HG02623 (cell line): Measurements from ENCODE around the gene BPTF.
"Not testable (repeated sequence)": the region's sequence is repeated elsewhere in the genome, so short reads cannot be mapped to it uniquely, and the experiment has no call there.

Experiments
- ATAC-seq: cut with Tn5 transposase; IDR thresholded peaks from one replicate; pipeline ENCODE4 v1.9.1; 2021; ENCODE audit warnings: moderate library complexity; ENCODE audit not compliant: unreplicated experiment

The BPTF gene

DNA sequence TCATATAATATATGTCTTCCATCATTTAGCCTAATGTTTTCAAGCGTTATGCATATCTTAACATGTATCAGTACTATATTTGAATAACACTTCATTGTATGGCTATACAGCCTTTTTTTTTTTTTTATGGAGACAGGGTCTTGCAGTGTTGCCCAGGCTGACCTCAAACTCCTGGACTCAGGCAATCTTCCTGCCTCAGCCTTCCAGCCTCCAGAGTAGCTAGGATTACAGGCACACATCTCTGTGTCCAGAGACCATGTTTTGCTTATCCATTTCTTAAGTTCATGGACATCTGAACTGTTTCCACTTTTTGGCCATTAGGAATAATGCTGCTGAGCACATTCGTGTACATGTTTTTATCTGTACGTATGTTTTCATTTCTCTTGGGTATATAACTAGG, 7.8 kb downstream of the BPTF start:
- ATAC-seq: no peak

DNA sequence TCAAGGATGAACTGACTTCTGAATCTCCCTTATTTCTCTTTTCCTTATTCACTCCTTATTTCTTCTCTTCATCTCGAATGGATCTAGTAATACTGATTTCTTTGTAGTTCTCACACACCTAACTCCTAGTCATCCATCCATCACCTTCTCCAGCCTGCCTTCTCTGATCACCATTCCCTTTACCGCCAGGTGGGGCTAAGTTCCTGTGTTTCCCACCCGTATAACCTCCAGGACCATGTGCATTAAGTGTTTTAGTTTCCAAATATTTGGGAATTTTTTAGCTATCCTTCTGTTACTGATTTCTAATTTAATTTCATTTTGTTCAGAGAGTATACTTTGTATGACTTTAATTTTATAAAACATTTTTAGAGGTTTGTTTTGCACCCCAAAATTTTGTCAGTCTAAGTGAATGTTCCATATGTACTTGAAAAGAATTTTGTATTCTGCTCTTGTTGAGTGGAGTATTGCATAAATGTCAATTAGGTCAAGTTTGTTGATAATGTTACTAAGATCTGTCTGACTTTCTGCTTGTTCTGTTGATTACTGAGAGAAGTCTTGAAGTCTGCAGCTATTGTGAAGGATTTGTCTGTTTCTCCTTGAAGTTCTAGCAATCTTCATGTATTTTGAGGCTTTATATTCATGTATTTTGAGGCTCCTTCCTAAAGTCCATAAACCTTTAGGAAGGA, 8.8 kb downstream of the BPTF start:
- no peak for ATAC-seq

DNA sequence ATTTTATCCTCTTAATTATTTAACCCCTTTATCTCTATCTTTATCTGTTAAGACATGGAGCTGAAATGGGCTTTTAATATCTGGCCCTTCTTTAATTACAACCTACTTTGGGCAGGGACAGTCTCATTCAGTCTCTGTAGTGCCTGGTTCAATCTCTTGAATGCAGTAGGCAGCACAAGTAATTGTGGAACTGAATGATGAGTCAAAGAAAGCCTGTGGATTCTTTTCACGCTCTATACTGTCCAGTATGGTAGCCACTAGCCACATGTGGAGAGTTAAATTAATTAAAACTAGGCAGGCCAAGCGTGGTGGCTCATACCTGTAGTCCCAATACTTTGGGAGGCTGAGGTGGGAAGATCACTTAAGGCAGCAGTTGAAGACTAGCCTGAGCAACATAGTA, 9.3 kb downstream of the BPTF start:
- no peak for ATAC-seq

DNA sequence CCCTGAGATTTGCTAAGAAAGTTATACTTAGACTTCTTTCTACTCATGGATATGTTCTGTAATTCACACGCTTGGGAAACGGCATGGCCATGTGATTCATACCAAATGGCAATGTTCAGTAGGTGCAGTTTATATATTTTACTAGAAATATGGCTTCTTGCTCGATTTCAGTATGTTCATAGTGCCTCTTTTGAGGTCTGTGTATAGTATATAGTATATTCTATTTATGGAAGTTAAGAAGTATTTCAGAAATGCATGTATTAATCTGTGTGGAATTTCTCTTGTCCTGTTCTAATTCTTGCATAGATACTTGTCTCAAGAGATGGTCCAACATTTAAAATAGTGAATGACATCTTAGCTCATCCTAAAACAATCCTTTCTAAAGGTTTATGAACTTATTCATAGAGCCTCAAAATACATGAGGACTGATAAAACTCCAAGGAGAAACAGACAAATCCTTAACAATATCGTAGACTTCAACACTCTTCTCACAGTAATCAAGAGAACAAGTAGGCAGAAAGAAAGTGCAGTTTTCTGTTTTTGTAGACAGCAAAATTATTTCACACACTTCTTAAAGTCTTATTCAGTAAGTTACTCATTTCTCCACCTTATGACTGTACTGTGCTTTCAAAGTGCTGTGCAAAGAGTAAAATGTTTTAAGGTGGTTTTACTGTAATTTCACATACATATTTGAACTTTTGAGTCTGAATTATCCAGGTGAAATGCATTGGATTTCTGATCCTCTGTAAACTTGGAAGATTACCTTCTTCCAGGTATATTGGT, 11.1 kb downstream of the BPTF start:
- ATAC-seq: no peak

GRCh38 chr17:67837965-67838364, 12.7 kb downstream of the BPTF start:
- no peak for ATAC-seq

DNA sequence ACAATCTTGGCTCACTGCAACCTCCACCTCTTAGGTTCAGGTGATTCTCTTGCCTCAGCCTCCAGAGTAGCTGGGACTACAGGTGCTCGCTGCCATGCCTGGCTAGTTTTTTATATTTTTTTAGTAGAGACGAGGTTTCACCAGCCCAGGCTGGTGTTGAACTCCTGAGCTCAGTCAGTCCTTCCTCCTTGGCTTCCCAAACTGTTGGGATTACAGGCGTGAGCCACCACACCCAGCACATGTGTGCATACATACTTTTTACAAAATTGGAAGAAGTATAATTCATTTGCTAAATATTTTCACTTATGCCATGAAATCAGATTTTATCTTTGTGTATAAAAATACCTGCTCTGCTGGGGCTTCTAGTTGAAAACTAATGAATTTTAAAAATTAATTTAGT, 13.2 kb downstream of the BPTF start:
- no peak for ATAC-seq

DNA sequence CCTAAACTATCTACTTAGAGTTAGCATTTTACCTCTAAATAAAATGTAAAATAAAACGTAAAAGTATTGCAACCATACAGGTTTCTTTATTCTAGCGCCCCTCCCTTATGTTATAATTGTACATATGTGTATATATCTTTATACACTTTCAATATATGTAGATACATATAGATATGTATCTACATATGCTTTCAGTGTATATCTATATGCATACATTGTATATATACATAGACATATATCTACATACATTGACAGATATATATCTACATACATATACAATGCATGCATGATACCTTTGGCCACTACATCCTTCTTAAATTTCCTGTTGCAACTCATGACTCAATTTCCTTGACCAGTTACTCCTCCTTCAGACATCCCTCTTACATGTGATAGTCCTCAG, 16.7 kb downstream of the BPTF start:
- no peak for ATAC-seq

- no peak for ATAC-seq
These were observed 17.3 kb downstream of the BPTF start for GRCh38 chr17:67842648-67843047.

GRCh38 chr17:67845374-67845773, 20.1 kb downstream of the BPTF start:
- no peak for ATAC-seq

DNA sequence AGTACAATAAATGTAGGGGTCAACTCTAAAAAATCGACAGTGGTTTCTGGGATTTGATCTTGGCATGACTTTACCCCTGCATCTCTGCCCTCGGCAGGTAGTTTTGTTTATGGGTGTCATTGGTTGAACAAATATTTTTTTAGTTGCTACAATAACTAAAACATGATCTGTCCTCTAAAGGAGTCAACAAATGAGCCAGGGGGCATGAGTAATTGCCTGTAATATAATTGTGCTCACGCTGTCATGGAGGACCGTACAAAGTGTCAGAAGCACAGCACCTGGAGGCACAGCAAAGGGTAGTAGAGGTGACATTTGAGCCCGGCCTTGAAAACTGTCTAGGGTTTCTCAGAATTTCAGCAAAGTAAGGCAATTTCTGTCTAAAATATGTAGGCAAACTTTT, 22.9 kb downstream of the BPTF start:
- not testable (repeated sequence) for ATAC-seq

DNA sequence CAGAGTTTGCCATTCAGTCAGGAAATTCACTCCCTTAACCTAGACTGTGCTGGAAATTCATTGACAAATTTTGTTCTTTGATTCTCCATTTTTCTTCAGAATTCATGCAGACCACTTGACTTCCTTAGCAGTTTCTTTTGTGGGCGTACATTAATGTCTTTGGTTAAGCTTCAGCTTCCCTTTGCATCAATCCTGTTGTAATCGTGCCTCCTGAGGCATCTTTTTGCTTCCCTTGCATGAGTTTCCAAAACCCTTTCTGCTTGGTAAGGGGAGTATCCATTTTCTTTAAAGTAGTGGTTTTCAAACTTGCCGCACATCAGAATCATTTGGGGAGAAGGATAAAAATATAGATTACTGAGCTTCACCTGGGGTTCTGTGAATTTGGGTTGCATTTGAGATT, 23.5 kb downstream of the BPTF start:
- ATAC-seq: not testable (repeated sequence)

DNA sequence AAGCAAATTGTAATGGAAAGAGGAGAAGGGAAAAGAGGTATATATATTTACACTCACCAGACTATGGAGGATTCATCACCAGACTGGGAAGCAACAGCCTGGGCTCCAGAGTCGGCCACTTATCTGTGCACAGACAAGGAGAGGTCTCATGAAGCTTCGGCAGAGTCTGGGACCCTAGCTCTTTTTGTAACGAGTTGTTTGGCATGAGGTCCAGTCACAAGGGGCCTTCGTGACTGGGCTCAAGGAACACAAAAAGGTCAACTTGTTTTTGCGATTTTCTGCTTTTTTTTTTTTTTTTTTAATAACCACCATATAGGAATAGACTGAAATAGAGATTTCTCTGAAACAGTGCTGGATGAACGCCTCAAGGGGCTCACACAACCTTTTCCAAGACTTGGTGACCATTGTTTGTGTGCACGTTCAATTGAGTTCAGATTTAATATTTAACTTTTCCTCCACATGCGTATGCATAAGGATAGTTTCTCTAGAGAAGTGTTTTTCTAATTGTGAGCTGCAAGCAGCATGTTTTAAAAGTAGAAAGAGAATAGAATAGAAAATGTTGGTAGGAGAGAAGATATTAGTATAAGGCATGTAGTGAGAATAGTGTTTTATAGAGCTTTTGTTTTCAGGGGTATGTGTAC, 25.8 kb downstream of the BPTF start:
- ATAC-seq: no peak

DNA sequence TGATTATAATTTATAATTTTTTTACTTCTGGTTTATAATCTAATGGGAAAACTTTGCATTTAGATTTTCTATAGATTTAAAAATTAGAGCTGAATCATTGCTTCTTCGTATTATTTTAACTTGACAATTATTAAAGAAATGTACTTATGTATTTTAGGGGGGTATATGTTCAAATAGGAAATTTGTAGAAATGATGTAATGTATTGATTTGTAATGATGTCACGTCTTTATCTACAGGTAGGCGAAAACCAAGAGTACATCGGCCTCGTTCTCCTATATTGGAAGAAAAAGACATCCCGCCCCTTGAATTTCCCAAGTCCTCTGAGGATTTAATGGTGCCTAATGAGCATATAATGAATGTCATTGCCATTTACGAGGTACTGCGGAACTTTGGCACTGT, 28.4 kb downstream of the BPTF start:
- ATAC-seq: no peak

GRCh38 chr17:67854378-67854777, 29.1 kb downstream of the BPTF start:
- ATAC-seq: no peak

- ATAC-seq: no peak
These were observed 30.4 kb downstream of the BPTF start for GRCh38 chr17:67855504-67856324.

GRCh38 chr17:67856402-67856801, 31.1 kb downstream of the BPTF start:
- ATAC-seq: not testable (repeated sequence)

DNA sequence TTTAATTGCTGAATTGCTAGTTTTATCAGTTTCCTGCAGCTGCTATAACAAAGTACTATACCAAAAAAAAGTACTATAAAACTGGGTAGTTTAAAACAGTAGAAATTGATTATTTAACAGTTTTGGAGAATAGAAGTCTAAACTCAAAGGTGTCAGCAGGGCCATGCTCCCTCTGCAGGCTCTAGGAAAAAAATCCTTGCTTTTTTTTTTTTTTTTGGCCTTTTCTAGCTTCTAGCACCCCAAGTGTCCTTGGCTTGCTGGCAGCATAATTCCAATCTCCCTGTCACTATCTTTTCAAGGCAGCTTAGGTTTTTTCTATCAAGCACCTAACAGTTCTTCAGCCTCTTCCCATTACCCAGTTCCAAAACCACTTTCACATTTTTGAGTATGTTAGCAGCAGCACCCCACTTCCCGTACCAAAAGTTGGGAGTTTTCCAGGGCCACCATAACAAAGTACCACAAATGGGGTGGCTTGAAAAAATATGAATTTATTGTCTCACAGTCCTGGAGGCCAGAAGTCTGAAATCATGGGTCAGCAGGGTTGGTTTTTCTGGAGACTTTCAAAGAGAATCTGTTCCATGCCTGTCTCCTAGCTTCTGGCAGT, 37.4 kb downstream of the BPTF start:
- no peak for ATAC-seq

DNA sequence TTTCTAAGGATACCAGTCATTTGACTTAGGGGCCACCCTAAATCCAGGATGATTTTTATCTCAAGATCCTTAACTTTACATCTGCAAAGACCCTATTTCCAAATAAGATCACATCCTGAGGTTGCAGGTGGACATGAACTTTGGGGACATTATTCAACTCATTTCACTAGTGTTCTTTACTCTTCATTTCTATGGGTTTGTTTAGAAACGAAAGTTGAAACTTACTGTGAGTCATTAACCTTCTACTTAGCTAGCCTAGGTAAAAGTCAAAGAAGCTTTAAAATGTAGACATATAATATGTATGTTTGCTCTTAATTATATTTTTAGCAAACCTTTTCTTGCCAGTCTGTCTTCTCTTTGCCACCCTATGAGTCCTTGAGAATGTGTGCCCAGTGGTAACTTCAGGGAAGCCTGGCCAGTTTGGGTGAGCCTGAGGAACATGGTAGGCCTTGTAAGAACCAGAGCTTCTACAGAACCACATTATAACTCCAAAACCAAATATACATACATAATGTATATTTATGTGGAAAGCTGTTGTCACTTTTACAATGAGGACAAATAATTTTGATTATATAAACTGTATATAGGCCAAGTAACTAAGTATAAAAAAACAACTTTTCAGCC, 38.4 kb downstream of the BPTF start:
- no peak for ATAC-seq

- no peak for ATAC-seq
These were observed 40.1 kb downstream of the BPTF start for GRCh38 chr17:67865438-67865837.

DNA sequence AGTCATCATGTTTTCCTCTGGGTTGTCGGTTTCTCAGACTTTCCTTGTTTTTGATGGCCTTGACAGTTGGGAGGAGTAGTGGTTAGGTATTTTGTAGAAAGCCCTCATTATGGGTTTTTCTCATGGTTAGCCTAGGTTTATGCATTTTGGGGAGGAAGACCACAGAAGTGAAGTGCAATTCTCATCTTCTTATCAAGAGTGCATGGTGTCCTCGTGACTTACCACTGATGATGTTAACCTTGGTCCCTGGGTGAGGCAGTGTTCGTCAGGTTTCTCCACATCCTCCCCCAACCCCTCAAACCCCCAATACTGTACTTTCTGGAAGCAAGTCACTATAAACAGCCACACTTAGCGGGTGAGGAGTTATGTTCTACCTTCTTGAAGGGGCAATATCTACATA, 42.3 kb downstream of the BPTF start:
- ATAC-seq: no peak
